GM12891 (cell line): ENCODE measurements around the gene RNU6-9.
A peak's percentile ranks its signal among the peaks of the same experiment; 100 is the strongest.
"Not testable (repeated sequence)": the region's sequence is repeated elsewhere in the genome, so short reads cannot be mapped to it uniquely, and the experiment has no call there.

Experiments used
- DNase-seq: peaks from one replicate; pipeline ENCODE4 v3.0.0; 2011; ENCODE audit warnings: low spot score; ENCODE audit not compliant: insufficient read length
- FAIRE-seq: peaks from 2 replicates; lab custom pipeline; 2011; peaks lifted over from hg19 to GRCh38; lab: Jason Lieb, UNC
- PAX5 ChIP-seq: IDR thresholded peaks from 2 replicates; pipeline ENCODE4 v1.6.1; 2011; ENCODE audit warnings: low read length, moderate library complexity, mild to moderate bottlenecking; ENCODE audit not compliant: insufficient read depth, severe bottlenecking
- POLR2A ChIP-seq: IDR thresholded peaks from 2 replicates; pipeline ENCODE4 v1.6.1; 2011; ENCODE audit warnings: low read depth, low read length, control low read depth
- POLR2AphosphoS5 ChIP-seq: IDR thresholded peaks from 2 replicates; pipeline ENCODE4 v1.6.1; 2011; ENCODE audit warnings: low read depth, low read length, control low read depth
- POU2F2 ChIP-seq: IDR thresholded peaks from 2 replicates; pipeline ENCODE4 v1.6.1; 2011; ENCODE audit warnings: low read depth, mild to moderate bottlenecking, control low read depth, low read length, moderate library complexity
- SPI1 ChIP-seq: IDR thresholded peaks from 2 replicates; pipeline ENCODE4 v1.6.1; 2011; ENCODE audit warnings: low read depth, low read length, control low read depth
- TAF1 ChIP-seq: IDR thresholded peaks from 2 replicates; pipeline ENCODE4 v1.6.1; 2011; ENCODE audit warnings: low read depth, low read length, control low read depth

Gene RNU6-9

DNA sequence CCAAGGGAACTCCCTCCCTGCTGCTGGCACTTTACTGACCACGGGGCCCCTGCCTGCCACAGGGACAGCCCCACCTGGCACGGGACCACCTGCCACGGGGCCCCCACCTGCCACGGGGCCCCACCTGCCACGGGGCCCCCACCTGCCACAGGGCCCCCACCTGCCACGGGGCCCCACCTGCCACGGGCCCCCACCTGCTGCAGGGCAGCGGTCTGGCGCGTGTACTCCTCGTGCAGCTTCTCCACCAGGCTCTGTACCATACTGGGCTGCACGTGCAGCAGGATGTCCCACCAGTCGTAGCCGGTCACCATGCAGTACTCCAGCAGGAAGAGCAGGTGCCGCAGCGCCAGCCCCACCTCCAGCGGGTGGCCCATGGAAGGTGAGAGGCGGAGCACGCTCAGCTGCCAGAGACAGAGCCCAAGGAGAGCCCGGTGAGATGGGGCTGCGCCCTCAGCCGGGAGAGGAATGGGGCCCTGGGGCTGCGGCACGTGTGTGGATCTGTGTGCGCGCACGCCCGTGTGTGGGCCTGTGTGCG is 16.4 kb upstream of the RNU6-9 start:
- no peak for FAIRE-seq
- no peak for DNase-seq
- TF ChIP-seq TAF1 (no peak), POU2F2 (no peak), PAX5 (no peak), POLR2A (no peak), POLR2AphosphoS5 (no peak)

GRCh38 chr19:877992-878660 is 15.2 kb upstream of the RNU6-9 start:
- FAIRE-seq, DNase-seq: not testable (repeated sequence)

GRCh38 chr19:878751-879561 is 14.3 kb upstream of the RNU6-9 start:
- not testable (repeated sequence) for DNase-seq
- peak; percentile 35 for FAIRE-seq

DNA sequence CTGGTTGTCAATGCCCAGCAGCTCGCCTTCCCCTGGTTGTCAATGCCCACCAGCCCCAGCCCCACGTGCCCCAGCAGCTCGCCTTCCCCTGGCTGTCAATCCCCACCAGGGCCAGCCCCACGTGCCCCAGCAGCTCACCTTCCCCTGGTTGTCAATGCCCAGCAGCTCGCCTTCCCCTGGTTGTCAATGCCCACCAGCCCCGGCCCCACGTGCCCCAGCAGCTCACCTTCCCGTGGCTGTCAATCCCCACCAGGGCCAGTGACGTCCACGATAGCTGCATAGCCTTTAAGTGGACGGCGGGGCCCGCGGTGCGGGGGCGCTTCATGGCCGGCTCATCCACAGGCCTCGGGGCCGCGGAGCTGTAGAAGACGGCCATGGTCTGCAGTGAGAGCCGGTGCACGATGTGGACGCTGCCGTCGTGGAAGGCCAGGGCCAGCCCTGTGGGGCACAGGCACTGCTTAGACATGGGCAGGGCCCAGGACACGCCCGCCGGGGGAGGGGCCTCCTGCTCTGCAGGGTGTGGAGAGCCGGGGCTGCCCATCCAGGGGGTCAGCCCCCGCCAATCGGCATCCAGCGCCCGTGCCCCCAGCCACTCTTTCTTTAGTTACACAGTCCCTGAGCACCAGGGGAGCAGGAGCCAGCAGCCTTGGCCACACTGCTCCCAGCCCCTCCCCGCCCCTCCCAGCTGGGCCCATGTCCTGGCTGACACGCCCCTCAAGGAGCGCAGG is 13.4 kb upstream of the RNU6-9 start:
- FAIRE-seq = peak; percentile 60
- no peak for DNase-seq
- TF ChIP-seq POLR2AphosphoS5 (no peak), POU2F2 (no peak), SPI1 (no peak), PAX5 (no peak), POLR2A (no peak), TAF1 (no peak)

DNA sequence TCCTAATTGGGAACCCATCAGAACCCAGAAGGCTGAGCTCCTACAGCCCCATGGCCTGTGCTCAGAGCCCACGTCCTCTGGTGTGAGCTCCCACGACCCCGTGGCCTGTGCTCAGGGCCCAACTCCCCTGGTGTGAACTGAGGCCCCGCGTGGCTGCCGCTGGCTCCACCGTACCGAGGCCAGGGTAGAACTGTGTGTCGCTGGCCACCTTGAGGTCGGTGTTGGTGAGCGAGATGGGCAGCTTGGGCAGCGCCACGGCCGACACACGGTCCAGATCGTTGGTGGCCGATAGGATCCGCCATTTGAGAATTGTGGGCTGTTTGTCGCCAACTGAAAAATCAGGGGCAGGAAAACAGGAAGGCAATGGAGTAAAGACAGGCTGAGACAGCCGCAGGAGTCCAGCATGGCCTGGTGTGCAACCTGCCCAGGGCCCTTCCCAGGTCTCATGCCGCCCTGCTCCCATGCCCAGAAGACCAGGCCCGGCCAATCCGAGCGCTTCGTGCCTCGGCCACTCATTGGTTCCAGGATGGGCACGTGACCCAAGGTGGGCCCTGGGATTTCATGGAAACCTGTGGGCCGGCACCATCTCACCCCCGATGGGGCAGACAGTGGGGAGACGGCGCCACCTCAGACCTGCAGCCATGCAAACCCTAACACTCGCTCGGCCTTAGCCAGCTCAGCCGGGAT is 11.8 kb upstream of the RNU6-9 start:
- TF ChIP-seq POU2F2 = no peak
- no peak for TF ChIP-seq POLR2A
- no peak for DNase-seq
- FAIRE-seq = no peak

- no peak for FAIRE-seq
These were observed 10.3 kb upstream of the RNU6-9 start for GRCh38 chr19:882871-883497.

GRCh38 chr19:883661-884211 is 9.5 kb upstream of the RNU6-9 start:
- DNase-seq (no peak), FAIRE-seq (no peak)
- TF ChIP-seq TAF1 (no peak), POLR2AphosphoS5 (no peak), POLR2A (no peak), PAX5 (no peak), POU2F2 (no peak), SPI1 (no peak)

More at GRCh38 chr19:882871-883497, 10.3 kb upstream of the RNU6-9 start:
- DNase-seq = no peak
- TF ChIP-seq POLR2AphosphoS5 (no peak), SPI1 (no peak)

- DNase-seq = no peak
- FAIRE-seq = no peak
- TF ChIP-seq PAX5 (no peak), POLR2A (no peak), POLR2AphosphoS5 (no peak), POU2F2 (no peak), TAF1 (no peak), SPI1 (no peak)
These were observed 8.7 kb upstream of the RNU6-9 start for GRCh38 chr19:884420-885211.

- no peak for FAIRE-seq
- DNase-seq = no peak
- TF ChIP-seq POLR2A (no peak), TAF1 (no peak), POU2F2 (no peak), PAX5 (no peak), SPI1 (no peak), POLR2AphosphoS5 (no peak)
These were observed 7.6 kb upstream of the RNU6-9 start for GRCh38 chr19:885536-886224.

- DNase-seq = no peak
- TF ChIP-seq PAX5 = no peak
- TF ChIP-seq POLR2AphosphoS5 = no peak
- TF ChIP-seq POU2F2 = no peak
- TF ChIP-seq POLR2A = no peak
- no peak for TF ChIP-seq SPI1
- TF ChIP-seq TAF1 = no peak
- FAIRE-seq = no peak
These were observed 6.2 kb upstream of the RNU6-9 start for GRCh38 chr19:887072-887471.
